T-helper 2 cell treated with Interferon-gamma antibody and Interleukin-4, amounts not matched to agents 100 ng/mL and 5 ng/mL, for 36 hours (primary cell): ENCODE measurements around the gene CHCHD6. TPM values are rescaled to one million over a fixed set of nuclear protein-coding genes. Genes with fewer than 3 reads are reported as not detected.

Experiments
- intact Hi-C: fragments of 100-400 bp; cut with micrococcal nuclease; formaldehyde crosslinking; loops from one replicate; pipeline ENCODE4 v1.15.1; 2023
- total RNA-seq: library from RNA; stranded (reverse); gene quantifications from 2 replicates; pipeline ENCODE4 v1.2.3, GENCODE V29; 2022

CHCHD6 gene
- total RNA-seq, 1 donor from 2014 or later: 7.0 TPM

GRCh38 chr3:126668450-126669401, 35.3 kb upstream of the CHCHD6 start:
- intact Hi-C loops: no loop called here

- intact Hi-C loops: no loop called here
Observed at GRCh38 chr3:126671521-126671920, 32.5 kb upstream of the CHCHD6 start.

- intact Hi-C loops: no loop called here
Observed at GRCh38 chr3:126672340-126672739, 31.7 kb upstream of the CHCHD6 start.

- intact Hi-C loops: no loop called here
Observed at GRCh38 chr3:126672741-126673140, 31.3 kb upstream of the CHCHD6 start.

GRCh38 chr3:126676919-126677705, 26.9 kb upstream of the CHCHD6 start:
- intact Hi-C loops: no loop called here

- intact Hi-C loops: no loop called here
Observed at GRCh38 chr3:126677862-126678503, 26.1 kb upstream of the CHCHD6 start.

- intact Hi-C loops: loop anchor here (1.0 kb wide), 1 partner anchor 303 kb away; no protein-coding TSS in a partner anchor
Observed at GRCh38 chr3:126678693-126679317, 25.2 kb upstream of the CHCHD6 start.

GRCh38 chr3:126679318-126679751, 24.7 kb upstream of the CHCHD6 start:
- intact Hi-C loops: loop anchor here (1.0 kb wide), 1 partner anchor 303 kb away; no protein-coding TSS in a partner anchor

GRCh38 chr3:126679831-126680666, 24.0 kb upstream of the CHCHD6 start:
- intact Hi-C loops: loop anchor here (1.0 kb wide), 1 partner anchor 302 kb away; no protein-coding TSS in a partner anchor

- intact Hi-C loops: no loop called here
Observed at GRCh38 chr3:126680667-126681055, 23.4 kb upstream of the CHCHD6 start.

- intact Hi-C loops: no loop called here
Observed at GRCh38 chr3:126682009-126682408, 22.0 kb upstream of the CHCHD6 start.

GRCh38 chr3:126683069-126683468, 21.0 kb upstream of the CHCHD6 start:
- intact Hi-C loops: no loop called here

- intact Hi-C loops: no loop called here
Observed at GRCh38 chr3:126684218-126684751, 19.8 kb upstream of the CHCHD6 start.

- intact Hi-C loops: no loop called here
Observed at GRCh38 chr3:126685021-126685420, 19.0 kb upstream of the CHCHD6 start.

GRCh38 chr3:126685493-126685892, 18.5 kb upstream of the CHCHD6 start:
- intact Hi-C loops: no loop called here

- intact Hi-C loops: no loop called here
Observed at GRCh38 chr3:126691765-126692164, 12.3 kb upstream of the CHCHD6 start.

- intact Hi-C loops: no loop called here
Observed at GRCh38 chr3:126692858-126693257, 11.2 kb upstream of the CHCHD6 start.

- intact Hi-C loops: no loop called here
Observed at GRCh38 chr3:126693921-126694320, 10.1 kb upstream of the CHCHD6 start.

GRCh38 chr3:126696701-126697267, 7.3 kb upstream of the CHCHD6 start:
- intact Hi-C loops: no loop called here
